HG03442 (cell line): ENCODE measurements around the gene LENG8.

ENCODE experiments used
- ATAC-seq: cut with Tn5 transposase; IDR thresholded peaks from one replicate; pipeline ENCODE4 v1.9.1; 2021; ENCODE audit warnings: mild to moderate bottlenecking, moderate library complexity; ENCODE audit not compliant: unreplicated experiment

Gene LENG8

DNA sequence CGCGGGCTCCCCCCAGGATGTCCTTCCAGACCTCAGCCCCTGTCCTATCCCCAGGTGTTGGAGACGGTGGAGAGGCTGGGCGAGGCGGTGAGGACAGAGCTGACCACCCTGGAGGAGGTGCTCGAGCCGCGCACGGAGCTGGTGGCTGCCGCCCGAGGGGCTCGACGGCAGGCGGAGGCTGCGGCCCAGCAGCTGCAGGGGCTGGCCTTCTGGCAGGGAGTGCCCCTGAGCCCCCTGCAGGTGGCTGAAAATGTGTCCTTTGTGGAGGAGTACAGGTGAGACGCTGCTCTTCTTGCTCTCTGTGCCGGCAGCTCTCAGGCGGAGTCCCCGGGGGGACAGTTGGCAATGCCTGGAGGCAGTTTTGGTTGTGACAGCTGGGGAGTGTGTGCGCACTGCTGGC, 26.9 kb upstream of the LENG8 start:
- no peak for ATAC-seq

DNA sequence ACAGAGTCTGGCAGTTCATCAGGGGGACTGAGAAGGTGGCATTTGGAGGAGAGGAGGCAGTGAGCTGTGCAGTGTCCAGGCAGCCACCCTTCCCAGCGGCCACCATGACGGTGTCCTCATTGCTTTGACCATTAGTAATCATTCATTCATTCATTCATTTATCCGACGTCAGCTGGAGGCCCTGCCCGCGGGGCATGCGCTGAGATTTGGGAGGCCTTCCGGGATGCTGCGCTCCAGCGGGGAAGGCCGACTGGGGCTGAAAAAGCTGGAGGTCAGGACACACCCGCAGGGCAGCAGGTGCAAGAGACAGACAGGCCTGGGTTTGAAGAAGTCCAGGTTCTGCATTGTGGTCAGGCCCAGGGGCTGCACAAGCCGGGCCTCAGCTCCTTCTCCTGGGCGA, 24.8 kb upstream of the LENG8 start:
- no peak for ATAC-seq

DNA sequence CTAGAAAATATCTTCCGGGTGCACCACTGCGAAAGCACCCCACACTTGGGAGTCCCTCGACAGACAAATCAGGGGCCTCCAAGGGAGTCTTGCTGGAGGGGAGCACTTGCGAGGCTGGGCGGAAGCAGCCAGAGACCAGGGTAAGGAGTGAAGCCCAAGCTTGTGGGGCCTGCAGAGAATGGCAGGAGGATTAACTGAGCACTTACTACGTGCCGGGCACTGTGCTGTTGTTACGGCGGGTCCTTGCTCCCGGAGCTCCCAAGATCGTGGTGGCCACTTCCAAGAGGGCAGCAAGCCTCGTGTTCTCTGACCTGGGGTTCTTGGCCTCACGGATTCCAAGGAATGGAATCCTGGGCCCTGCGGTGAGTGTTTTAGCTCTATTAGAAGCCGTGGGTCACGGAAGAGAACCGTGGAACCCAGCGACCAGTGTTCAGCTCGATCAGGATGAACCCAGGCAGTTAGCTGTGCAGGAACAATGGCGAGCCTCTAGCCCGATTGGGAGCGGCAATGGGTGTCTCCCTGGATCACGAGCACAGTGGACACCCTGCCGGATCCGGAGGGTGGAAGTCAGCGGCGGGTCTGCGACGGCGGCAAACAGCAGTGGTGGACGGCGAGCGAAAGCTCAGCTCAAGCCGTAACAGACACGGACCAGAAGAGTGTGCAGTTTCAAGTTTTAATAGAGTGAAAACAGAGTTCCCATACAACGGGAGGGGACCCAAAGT, 24.2 kb upstream of the LENG8 start:
- ATAC-seq, result no peak

DNA sequence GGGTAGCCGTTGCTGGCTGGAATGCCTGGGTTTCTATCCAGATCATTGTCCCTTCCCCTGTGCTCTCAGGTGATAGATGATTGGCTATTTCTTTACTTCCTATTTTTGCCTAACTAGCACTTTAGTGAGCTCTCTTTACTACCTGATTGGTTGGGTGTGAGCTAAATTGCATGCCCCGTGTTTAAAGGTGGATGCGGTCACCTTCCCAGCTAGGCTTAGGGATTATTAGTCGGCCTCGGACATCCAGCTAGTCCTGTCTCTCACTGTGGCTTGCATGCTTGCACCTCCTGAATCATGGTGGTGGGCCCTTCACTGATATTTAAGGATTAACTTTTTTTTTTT, 23.6 kb upstream of the LENG8 start:
- ATAC-seq, result no peak

DNA sequence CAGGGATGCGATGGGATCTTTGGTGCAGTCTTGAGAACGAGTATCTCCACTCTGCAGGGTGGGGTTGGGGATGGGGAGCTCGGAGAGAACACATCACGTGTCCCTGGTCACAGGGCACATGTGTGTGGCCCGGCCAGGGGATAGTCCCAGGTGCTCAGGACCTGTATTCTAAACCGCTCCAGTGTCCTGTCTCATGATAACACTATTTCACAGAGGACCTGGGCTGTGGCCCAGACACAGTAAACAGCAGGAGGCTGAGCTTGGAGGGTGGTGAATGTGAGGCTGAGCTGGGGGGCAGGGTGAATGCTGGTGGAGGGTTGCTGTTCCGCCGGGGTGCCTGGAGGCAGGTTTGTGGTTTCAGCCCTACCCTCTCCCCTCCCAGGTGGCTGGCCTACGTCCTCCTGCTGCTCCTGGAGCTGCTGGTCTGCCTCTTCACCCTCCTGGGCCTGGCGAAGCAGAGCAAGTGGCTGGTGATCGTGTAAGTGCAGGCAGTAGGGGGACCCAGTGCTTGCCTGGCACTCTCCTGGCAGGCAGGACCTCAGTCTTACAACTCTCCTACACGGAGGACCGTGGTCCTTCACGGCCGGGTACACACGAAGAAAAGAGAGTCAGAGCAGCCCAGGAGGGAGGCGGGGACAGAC, 22.6 kb upstream of the LENG8 start:
- ATAC-seq, result no peak

DNA sequence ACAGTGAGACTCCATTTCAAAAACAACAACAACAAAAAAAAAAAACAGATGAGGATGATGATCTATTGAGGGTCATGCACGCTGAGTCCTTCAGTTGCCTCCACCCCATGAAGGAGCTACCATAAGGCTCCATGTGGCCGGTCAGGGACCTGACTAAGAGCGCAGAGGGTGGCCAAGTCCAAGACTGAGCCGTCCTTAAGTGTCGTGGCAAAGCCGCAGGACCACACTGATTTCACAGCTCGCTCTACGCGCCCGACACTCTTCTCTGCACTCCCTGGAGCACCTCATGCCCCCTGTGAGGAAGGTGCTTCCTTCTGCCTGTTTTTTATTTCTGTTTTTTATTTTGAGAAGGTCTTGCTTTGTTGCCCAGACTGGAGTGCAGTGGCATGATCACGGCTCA, 21.4 kb upstream of the LENG8 start:
- ATAC-seq, result no peak

DNA sequence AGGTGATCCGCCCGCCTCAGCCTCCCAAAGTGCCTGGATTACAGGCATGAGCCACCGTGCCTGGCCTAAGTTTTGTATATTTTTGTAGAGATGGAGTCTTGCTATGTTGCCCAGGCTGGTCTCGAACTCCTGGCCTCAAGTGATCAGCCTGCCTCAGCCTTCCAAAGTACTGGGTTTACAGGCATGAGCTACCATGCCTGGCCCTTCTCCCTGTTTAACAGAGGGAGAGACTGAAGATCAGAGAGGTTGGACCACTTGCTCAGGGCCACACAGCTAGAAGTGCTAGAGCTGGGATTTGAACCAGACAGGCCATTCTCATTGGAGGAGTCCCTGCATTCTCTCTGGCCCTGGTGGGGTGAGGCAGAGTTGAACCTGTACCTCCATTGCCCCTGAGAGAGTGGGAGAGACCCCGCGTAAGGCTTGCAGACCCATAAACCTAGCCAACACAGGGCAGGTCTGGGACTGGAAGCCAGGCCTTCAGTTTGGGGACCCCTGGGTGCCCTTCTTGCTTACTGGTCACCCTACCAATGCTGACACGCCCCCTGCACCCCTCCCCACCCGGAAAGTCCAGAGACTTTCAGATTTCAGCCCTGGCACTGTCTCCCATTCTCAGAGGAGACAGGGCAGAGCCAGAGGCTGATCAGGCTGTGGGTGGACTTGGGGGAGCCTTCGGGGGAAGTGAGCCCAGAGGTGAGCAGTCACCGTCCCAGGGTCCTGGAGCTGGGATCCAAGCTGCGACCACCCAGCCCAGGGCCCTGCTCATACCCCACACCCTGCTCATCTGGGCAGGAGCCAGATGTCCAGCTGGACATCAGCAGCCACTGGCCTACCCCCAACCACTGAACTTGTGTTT, 20.4 kb upstream of the LENG8 start:
- ATAC-seq, result no peak

DNA sequence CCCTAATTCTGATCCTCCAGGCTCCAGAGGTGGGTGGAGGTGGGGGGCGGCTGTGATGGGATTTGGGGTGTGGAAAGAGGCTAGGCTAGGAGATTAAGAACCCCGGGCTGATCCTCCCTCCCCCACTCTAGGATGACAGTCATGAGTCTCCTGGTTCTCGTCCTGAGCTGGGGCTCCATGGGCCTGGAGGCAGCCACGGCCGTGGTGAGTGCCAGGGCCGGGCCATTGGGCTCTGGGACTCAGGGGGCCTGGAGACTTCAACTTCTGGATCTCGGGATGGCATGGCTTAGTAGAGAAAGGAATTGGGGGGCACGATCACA, 19.9 kb upstream of the LENG8 start:
- ATAC-seq, result no peak

DNA sequence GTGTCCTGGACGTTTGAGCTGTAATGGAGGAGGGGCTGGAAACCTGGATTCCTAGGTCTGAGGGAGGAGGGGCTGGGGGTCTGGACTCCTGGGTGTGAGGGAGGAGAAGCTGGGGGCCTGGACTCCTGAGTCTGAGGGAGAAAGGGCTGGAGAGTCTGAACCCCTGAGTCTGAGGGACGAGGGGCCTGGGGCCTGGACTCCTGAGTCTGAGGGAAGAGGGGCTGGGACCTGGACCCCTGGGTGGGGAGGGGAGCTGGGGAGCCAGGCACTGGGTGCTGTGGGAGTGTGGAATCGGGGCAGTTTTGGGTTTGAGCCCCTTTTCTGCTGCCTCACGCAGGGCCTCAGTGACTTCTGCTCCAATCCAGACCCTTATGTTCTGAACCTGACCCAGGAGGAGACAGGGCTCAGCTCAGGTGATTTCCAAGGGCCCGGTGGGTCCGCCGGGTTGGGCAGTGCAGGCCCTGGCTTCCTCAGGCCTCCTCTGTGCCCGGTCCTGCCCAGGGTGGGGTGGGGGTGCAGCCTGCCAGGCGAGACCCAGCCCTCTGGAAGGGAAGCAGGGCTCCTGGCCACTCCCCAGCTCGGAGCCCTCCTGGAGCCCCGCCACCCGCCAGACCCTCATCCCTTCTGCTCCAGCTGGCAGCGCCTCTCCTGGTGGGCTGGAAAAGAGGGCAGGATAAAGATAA, 19.3 kb upstream of the LENG8 start:
- ATAC-seq, result no peak

DNA sequence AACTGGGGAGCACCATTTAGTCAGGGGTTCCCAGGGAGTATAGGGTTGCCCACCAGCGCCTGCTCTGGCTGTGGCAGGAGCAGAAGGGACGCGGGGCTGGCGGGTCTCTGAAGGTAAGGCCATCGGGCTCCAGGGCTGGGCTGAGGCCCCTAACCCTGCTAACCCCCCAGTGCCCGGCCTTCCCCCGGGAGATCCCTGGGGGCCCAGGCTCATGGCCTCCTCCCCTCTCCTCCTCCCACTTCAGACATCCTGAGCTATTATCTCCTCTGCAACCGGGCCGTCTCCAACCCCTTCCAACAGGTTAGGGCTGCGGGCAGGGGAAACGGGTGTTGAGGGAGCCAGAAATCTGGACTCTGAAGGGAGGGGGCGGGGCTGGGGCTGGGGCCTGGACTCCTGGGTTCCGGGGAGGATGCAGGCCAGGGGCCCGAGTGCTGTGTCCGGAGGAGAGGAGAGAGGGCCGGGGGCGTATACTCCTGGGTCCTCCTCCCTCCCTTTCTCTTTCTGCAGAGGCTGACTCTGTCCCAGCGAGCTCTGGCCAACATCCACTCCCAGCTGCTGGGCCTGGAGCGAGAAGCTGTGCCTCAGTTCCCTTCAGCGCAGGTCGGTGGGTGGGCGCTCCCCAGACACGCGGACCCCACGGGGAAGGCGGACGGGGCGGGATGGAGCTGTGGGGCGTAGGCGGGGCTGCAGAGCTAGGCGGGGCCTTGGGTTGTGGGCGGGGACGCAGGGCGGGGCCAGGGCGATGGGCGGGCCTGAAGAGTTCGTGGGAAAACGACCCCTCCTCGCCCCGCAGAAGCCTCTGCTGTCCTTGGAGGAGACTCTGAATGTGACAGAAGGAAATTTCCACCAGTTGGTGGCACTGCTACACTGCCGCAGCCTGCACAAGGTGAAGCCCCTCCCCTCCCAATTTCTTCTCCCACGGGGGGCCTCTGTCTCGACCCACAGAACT, 18.4 kb upstream of the LENG8 start:
- ATAC-seq, result no peak

DNA sequence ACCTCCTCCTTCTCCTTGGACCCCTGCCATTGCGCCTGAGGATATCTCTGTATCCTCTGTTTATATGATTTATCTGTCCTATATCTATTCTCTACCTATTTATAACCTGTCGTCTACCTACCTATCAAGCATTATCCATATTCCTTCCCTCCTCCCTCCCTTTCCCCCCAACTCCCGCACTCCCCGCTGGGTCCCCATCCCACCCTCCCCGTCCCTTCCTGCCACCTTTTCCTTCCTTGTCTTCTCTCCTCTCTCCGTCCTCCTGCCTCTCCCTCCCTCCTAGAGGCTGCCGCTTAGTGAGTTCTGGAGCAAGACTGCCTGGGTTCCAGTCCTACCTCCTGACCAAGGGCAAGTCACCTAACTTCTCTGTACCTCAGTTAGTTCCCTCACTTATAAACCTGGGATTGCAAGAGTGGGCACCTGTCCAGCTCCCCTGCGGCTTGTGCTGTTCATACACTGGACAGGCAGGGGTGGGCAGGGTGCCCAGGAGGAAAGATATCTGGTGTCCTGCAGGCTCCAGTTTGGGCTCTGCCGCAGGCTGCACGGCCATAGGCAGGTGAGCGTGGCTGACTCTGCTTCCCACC, 17.7 kb upstream of the LENG8 start:
- no peak for ATAC-seq

DNA sequence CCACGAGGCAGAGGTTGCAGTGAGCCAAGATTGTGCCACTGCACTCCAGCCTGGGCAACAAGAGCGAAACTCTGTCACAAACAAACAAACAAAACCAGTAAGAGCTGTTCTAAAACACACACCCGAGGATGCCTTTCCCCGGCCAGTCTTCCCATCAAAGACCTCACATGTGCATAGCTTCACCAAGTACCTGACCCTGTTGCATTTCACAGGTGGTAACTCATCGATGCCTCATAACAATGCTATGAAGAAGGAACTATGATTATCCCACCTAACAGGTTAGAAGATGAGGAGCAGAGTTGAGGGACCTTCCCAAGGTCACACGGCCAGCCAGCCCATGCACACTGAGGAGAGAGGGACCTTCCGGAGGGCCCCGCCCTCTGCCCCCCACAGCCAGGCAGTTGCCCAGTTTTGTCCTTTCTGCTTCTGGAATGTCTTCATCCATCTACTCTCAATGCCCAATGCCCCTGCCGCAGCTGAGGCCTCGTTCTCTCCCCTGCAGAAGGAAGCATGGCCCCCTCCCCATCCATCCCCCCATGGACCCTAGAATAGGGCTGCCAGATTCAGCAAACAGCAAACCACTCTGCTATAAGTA, 16.8 kb upstream of the LENG8 start:
- no peak for ATAC-seq

DNA sequence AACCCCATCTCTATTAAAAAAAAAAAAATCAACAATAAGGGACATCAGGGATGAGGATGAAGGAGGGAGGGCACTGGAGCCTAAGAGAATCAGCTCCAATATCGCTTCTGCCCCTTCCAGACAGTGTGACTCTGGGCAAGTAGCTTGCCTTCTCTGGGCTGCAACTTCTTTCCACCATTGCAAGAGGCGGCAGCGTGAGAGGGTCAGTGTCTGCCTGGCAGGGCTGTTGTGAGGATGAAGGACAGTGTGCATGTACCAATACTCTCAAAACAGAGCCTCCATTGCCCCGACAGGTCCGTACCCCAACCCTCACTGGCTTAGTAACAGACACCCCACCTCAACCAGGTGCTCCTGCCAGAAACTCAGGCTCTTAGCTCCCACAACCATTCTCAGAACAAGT, 15.3 kb upstream of the LENG8 start:
- ATAC-seq, result no peak

DNA sequence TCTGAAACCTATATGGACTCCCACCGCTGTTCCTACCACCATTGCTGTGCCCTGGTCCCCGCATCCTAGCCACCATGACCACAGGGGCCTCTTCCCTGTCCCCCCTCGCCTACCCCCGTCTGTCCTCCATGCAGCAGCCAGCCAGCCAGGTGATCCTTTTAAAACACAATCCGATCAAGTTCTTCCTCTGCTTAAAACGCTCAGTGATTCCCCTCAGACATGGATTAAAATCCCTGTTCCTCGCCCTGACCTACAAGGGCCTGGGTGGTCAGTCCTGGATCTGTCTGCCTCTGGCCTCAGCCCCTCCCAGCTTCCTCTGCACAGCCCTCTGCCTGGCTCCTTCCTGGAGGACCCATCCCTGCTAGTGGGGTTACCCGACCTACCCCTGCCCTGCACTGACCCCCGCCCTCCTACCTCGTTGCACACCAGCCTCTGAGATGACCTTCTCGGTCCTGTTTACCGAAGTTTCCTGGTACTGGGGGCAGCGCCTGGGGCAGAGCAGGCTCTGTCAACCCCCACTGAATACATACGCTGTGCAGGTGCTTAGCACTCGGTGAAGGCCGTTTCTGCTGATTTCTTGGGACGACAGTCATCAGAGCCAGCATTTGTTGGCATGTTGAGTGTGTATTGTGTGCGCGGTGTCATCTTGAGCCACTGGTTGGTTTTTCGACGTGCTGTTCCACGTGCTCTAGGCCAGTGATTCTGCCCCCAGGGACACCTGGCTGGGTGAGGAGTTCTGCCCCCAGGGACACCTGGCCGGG, 14.7 kb upstream of the LENG8 start:
- ATAC-seq, result no peak

DNA sequence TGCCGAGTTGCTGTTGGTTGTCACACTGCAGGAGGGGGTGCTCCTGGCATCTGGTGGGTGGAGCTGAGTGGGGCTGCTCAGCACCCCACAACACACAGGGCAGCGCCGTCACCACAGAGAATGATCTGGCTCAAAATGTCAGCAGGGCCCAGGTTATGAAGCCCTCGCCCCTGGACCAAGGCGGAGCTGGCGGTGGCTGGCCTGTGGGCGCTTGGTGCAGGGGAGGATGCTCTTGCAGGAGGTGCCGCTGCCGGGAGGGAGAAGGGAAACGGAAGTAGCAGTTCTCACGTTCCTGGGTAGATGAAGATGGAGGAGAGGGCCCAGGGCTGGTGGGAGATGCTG, 14.2 kb upstream of the LENG8 start:
- no peak for ATAC-seq

DNA sequence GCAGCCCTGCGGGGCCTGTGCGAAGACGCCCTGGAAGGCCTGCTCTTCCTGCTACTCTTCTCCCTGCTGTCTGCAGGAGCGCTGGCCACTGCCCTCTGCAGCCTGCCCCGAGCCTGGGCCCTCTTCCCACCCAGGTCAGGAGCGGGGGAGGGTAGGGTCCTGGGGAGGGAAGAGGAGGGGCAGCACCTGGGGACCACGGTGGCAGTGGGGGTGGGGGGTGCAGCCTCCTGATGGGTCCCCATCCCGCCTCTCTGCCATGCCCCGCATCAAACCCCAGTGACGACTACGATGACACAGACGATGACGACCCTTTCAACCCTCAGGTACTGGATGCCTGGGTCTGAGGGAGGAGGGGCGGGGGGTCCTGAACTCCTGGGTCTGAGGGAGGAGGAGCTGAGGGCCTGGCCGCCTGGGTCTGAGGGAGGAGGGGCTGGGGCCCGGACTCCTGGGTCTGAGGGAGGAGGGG, 13.4 kb upstream of the LENG8 start:
- no peak for ATAC-seq

DNA sequence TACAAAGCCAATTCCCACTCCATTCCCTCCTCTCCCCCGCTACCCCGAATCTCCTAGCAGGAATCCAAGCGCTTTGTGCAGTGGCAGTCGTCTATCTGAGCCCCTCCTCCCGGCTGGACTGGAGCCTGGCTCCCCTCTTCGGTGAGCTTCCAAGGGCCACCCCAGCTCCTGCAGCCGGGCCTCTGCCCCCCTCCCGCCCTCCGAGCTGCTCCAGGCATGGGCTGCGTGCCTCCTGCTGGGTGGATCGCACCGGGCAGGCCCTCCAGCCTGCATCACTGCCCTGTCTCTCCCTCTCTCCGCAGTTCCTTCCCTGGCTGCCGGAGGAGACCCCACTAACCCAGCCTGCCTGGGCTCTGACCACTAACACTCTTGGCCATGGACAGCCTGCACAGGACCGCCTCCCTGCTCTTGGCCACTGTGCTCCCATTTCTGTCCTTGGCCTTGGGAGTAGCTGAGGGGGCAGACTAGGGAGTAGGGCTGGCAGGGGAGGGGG, 12.9 kb upstream of the LENG8 start:
- no peak for ATAC-seq

DNA sequence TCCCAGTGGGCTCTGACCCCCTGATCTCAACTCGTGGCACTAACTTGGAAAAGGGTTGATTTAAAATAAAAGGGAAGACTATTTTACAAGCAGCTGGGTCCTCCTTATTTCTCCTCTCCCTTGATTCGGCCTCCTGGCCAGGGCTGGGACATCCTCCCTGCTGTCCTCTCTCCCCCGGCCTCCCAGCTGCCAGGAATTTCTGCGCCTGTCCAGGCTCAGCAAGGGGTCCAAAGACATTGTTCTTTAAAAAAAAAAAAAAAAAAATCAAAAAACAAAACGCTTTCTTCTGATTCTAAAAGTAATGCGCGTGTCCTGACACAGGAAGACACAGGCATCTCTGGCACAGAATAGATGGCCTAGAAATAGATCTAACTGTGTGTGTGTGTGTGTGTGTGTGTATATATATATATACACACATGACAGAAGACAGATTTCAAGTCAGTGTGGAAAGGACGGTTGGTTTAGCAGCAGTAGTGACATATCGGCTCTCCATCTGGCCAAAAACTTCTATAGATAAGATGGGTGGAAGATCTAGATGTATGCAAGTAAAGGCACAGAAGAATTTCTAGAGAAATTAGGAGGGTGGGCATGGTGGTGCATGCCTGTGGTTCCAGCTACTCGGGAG, 12.3 kb upstream of the LENG8 start:
- no peak for ATAC-seq
